Measurements from ENCODE around the gene FANCC.

Gene FANCC

DNA sequence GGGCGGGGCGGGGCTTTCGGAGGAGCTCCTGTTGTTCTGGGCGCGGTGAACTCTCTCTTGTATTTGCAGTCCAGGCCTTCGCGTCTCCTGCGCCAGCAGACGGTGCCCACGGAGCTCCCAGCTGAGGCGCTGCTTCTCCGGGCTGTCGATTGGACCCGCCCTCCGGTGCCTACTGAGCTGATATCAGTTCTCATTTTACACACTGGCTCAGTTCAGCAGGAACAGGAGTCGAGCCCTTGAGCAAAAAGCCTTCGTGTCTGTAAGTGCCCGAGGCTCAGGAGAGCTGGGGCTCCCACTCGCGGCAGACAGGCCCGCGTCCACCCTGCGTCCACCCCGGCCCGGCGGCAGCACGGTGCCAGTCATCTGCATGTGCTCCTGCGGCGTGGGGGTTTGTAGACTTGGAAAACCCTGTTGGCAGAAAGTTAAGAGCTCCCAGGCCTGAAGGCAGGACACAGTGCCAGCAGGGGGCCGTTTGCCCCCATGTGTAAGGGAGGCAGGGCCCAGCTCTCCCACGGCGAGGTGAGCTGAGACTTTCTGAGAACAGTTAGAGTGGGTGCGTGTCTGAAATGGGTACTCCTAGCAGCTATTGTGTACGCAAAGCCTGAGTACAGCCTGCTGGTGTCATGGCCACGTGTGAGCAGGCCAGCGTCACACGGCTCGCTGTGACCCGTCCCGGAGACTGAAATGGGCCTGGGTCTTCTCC, 231.5 kb downstream of the FANCC start:
- DNase-seq (ENCODE audit: low spot score) = no peak

DNA sequence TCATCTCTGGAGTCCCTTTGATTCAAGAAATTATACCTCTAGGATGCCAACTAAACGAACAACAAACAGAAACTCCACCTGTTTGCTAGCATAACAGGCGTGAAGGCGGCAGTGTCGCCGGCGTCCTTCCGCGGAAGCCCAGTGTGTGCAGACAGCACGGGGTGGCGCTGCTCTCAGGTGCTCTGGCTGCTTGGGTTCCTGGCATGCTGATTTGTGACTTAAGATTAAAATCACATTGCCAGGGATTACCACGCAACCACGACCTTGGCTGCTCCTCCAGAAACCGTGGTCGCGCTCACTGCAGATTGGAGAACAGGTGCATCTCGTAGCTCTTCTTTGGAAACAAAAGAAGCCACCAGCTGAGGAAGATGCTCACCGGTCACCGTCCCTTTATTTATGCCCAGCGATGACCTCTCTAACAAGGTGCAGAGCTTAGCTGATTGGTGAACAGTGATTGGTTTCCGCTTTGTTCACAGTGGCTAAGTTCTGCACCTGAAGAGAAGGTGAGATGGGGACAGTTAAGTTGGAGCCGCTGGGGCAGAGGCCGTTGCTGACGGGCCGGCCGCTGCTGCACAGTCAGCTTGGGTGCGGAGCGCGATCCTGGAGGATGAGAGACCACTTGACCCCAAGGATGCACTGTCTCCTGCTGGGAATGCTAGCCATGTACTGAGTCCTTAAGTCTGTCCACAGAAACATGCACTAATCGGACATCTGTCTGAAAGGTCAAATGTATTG, 232.3 kb downstream of the FANCC start:
- no peak for DNase-seq (ENCODE audit: low spot score)

DNA sequence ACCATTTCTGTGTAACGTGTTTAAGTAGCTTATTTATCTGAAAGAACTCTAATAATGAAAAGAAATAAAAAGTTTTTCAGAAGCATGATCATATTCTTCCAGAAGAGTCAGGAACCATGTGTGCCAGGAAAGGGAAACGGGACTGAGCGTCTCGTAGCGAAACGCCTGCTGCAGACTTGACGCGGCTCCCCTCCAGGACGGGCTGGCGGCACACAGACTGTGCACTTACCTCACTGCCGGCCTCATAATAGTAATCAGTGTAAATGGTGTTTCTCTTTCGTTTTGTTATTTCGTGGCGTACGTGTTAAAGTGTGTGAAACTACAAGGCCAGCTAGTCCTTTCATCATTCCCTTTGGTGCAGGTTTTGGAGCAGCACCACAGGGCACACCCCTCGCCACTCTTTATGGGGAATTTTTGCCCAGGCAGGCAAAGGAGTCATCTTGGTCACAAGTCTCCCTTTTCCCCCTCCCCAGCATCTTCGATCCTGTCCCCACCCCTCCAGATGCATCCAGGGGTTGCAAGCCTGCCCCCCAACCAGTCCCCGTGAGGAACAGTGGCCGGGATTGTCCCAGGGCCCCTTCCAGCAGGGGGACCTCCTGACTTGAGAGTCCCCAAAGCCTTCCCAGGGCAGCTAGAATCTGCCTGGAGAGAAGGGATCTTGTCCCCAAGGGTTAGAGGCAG, 233.1 kb downstream of the FANCC start:
- no peak for DNase-seq (ENCODE audit: low spot score)

DNA sequence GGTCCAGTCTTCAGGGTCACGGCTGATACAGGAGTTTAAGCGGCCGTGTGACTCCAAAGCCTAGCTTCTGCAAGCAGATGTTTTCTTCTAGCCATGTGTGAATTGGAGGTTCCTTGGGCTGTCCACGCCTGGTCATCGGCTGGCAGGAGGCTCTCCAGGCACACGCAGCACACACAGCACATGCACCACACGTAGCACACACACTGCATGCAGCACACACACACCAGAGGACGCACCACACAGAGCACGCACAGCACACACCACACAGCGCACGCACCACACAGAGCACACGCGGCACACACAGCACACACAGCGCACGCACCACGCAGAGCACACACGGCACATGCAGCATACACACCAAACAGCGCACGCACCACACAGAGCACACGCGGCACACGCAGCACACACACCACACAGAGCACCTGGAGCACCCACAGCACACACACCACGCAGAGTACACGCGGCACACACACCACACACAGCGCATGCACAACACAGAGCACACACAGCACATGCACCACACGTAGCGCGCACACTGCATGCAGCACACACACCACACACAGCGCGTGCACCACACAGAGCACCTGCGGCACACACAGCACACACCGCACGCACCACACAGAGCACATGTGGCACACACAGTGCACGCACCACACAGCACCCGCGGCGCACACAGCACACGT, 234.3 kb downstream of the FANCC start:
- DNase-seq (ENCODE audit: low spot score) = no peak

DNA sequence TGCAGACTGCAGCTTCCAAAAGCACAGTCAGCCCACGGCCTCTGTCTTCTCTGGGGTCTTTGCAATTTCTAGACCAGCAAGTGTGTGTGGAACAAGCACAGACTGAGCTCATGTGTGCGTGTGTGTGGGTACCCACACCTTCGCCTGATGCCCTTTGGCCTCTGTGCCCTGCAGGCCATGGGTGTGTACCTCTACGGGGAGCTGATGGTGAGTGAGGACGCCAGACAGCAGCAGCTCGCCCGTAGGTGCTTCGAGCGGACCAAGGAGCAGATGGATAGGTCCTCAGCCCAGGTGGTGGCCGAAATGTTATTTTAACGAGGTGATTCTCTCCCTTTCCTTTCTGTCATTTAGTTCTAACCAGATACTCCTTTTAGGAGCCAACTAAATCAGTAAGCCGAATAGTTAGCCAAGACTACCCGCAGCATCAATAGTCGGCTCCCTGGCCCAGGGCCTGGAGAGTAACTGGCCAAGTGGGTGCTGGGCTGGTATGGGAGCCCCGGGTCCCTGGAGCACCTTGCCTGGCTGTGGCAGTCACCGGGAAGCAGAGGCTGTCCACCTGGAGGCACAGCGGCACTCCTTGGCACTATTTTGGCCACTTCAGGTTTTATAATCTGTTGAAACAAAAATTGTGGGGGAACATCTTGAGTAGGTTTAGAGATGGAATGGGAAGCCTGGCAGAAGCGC, 235.0 kb downstream of the FANCC start:
- no peak for DNase-seq (ENCODE audit: low spot score)

DNA sequence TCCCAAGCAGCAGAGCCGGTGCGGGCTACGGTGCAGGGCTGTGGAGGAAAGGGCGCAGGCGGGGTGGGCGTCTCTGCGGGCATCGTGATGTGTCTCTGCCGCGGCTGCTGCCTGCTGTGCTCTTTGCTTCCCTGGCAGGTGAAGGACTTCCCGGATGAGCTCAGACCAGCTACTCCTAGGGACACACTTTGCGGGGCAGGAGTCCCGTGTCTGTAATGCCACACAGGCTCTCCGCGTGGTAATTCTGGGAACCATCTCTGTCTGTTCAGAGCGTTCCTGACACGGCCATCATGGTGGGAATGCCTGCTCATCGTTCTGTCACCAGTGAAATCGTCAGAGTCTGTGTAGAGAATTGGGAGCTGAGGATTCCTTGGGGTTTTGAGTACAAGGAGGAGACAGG, 235.5 kb downstream of the FANCC start:
- no peak for DNase-seq (ENCODE audit: low spot score)

DNA sequence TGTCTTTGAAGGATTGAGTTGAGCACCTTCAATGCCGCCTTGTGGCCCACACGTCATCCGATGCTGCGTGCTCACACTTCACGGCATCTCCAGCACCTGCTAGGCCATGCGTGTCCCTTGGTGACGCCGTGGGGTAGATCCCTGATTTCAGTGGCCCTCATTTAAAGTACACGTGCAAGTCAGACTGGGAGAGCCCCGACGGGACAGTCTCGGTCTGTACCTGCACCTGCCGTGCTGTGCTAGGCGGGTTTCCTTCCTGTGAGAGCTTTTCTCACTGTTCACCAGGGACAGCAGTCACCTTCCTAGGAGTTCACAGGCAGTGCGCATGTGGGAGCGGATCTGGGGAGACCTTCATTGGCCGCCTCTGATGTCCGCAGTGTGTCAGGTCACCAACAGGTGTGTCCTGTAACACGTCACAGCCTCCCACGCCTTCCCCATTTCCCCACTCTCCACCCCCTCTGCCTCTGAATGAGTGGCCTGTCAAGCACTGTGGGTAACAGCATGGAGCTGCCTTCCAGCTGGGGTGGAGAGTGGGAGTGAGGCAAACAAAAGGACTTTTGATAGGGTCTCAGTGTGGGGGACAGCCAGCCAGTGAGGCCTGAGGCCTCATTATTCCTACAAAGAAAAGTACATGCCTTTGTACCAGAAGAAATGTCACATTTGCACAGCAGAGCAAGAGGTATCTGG, 236.4 kb downstream of the FANCC start:
- no peak for DNase-seq (ENCODE audit: low spot score)

DNA sequence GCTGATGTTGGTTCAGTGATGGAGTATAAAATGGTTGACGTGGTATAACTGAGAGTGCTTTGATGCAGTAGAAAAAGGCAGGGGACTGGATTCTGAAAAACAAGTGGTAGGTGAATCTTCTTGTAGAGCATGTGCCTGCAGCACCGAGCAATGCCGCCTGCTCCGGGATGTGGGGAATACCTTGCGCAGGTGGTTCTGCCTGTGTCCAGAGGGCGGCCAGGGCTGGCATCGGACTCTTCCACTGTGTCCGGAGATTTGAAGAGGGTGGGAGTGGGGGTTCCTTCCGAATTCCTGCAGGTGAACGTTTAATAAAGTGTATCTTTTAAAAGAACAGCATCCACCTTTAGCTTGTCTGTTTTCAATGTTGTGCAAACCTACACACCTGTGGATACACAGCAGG, 238.0 kb downstream of the FANCC start:
- no peak for DNase-seq (ENCODE audit: low spot score)

DNA sequence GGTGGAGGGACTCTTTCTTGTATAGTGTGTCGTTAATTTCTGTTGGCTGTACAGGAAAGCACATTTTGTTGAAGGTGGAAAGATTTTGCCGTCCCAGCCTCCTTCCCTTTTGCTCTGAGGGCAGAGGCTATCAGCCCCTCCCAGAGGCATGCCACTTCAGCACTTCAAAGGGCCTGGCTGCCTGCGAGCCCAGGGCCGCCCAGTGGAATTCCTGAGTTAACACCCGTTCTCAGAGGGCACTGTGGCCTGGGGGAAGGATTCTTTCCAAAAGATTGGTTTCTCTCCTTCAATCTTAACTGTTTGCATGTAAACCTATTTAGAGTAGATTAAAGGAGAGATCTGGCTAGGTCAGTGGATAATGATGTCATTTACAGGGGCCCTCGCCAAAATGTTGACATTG, 238.6 kb downstream of the FANCC start:
- DNase-seq (ENCODE audit: low spot score) = no peak

DNA sequence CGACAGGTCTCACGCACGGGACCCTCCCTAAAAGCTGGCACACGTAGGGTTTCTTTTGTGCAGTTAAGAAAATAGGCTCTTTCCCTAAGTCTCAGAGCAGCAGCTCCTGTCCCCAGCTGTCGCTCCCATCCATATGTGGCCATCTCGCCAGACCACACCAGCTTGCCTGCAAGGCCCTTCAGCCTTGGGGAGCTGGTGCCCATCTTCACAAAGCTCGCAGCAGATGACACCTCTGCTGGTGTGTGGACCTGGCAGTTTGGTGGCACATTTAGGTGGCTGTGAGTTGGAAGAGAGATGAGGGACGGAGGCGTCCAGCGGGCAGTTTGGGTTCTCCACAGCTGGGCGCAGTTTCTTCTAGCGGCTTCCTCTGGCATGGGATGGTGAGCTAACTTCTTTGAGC, 239.0 kb downstream of the FANCC start:
- no peak for DNase-seq (ENCODE audit: low spot score)

DNA sequence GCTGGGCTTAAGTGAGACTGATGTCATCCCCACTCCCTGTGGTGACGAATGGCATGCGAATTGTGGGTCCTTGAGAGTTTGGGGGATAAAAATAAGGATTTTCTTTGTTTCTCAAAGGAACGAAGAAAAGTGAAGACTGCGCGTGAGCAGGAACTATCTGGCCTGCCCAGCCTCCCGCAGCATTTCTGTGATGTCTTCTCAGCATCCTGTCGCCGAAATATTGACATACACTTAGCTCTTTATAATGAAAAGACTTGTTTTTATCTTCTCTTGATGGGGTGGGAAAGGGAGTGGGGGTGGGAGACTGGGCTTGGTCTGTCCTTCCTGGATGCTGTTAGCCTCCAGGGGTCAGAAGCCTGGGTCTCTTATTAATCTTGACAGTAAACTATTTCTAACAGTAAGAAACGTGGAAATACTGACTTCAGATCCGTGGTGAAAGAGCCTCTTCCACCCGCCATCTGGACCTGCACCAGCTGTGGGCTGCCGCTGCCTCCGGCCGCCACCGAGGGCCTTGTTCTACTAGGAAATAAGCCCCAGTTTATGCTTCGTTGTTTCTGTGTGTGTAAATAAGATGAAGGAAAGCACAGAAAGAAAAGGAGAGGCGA, 239.6 kb downstream of the FANCC start:
- DNase-seq (ENCODE audit: low spot score) = no peak

DNA sequence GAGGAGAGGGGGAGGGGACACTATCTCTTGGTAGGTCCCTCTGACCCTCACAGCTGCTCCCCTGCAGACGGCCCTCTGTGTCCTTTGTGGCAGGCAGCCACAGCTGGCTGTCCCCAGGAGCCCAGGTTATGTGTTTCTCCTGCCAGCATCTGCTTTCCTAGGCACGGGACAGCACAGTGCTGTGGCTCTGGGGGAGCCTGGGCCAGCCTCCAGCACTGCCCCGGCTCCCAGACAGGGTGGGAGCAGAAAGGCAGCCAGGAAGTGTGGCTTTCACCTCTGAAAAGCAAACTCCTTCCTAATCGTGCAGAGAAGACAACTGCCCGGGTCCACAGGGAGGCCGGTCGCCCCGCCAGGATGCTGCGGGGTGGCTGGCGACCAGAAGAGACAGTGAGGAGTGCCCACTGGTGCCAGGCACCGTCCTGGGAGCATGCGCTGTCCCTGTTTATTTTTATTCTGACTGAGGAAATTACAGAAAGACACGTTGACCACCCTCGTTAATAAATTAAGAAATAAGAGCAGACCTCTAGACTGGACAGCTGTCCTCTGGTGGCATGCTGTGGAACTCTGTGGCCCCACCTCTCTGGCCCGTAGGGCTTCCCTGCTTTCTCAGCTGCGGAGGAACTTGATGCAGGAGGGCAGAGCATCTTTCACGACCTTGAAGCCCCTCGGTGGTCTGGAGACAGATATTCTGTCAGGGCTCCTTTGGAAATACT, 240.3 kb downstream of the FANCC start:
- DNase-seq (ENCODE audit: low spot score) = no peak

DNA sequence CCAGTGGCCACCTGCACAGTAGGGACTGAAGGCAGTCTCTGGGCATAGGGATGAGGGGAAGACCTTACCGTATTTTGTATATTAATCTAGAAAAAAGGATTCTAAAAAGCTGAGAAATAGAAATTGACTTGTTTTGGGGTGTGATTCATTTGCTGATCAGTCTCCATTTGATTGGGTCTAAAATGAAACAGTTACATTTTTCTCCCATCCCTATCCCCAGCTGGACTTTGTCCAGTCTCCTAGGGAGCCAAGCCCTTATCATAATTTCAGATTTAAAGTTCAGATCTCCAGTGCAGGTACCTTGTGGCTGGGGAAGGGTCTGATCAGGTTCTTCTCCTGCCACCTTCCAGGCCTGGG, 240.8 kb downstream of the FANCC start:
- no peak for DNase-seq (ENCODE audit: low spot score)

DNA sequence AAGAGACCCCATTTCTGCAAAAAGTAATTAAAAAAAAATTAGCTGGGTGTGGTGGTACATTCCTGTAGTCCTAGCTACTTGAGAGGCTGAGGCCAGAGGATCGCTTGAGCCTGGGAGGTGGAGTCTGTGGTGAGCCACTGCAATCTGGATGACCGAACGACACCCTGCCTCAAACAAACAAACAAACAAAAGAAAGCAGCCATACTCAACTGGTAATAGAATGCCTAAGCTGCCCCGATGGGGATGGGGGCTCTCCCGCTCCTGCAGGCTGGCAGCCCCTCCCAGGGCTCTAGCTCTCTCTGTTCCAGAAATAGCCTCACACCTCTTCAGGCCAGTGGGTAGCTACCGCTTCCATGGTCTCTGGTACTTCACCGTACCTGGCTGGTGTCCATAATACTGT, 241.8 kb downstream of the FANCC start:
- no peak for DNase-seq (ENCODE audit: low spot score)

DNA sequence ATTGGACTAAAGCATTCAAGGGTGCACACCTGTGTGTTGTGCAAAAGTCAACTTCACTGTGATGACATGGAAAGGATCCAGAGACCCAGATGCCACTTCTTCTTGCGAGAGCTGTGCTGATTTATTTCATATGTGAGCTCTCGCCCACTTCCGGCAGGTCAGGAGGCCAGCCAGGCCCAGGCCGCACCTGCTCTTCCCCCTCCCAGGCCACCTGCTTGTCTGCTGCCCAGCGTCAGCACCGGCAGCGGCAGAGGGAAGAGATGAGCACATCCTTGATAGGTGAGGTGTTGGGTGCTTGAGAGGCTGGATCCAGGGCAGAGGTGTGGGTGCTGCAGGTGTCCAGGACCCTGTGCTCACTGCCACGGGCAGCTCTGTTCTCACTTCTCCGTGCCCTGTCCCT, 242.9 kb downstream of the FANCC start:
- DNase-seq (ENCODE audit: low spot score) = no peak

DNA sequence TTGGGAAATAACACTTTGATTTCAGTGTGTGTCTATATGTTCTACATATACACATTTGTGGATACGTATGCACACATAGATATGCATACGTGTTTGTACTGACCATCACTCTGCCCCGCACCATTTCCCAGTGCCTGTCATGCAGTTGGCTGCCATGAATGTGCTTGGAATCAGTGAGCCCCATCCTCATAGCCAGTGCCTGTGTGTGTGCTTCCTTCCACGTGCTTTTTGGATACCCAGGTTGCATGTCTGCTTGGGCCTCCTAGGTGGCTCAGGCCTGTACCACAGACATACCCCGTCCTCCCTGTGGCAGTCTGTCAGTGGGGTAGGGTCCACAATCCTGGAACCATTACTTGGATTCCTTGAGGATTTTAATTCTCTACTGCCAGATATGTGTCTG, 243.6 kb downstream of the FANCC start:
- DNase-seq (ENCODE audit: low spot score) = no peak

DNA sequence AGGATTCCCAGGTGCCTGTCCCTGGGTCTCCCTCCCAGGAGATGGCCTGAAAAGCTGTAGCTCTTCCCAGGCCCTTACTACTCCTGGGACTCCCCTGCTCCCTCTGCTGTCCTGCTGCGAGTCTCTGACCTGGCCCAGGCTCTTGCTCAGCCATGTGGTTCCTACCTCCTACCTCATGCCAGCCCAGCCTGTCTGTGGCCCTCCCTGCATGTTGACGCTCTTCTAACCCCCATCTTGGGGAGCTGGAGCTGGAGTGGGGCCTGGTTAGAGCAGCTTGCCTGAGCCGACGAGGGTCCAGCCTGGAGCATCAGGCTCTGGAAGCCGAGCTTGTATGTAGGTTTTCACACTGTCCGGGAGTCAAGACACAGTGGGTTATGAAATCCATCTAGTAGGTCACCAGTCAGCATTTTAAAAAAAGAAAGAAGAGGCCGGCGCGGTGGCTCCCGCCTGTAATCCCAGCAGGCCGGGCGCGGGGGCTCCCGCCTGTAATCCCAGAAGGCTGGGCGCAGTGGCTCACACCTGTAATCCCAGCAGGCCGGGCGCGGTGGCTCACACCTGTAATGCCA, 244.4 kb downstream of the FANCC start:
- DNase-seq (ENCODE audit: low spot score) = no peak

DNA sequence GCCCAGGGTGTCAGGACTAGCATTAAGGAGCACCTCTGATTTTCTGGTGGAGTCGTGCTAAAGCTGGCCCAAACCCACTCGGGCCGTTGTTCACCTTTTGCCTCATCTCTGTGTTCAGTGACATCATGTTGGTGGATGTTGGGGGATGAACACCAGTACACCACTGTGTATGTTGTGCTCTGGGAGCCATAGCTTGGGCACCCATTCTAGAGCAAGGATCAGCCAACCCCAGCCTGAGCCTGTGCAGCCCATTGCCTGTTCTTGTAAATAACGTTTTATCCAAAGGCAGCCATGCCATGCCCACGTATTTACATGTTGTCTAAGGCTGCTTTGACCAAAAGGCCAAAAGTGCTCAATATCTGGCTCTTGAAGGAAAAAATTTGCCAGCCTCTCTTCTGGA, 245.6 kb downstream of the FANCC start:
- DNase-seq (ENCODE audit: low spot score) = no peak

DNA sequence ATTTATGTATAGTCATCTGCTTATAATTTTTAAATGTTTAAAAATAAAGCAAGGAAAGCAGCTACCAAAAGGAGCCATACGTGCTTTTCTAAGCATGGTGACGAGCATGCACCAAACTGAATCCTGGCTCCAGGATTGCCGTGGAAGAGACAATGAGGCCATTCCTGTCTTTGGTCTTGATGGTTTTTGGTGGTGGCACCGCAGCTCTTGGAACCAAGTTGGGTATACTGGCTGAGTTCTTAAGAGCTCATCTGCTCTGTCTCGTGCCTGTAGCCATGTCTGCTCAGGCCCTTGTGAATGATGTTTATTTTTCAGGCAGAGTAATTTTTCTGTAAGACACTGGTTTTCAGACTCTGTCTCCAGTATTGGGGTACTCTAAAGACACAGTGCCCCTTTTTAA, 246.1 kb downstream of the FANCC start:
- no peak for DNase-seq (ENCODE audit: low spot score)

DNA sequence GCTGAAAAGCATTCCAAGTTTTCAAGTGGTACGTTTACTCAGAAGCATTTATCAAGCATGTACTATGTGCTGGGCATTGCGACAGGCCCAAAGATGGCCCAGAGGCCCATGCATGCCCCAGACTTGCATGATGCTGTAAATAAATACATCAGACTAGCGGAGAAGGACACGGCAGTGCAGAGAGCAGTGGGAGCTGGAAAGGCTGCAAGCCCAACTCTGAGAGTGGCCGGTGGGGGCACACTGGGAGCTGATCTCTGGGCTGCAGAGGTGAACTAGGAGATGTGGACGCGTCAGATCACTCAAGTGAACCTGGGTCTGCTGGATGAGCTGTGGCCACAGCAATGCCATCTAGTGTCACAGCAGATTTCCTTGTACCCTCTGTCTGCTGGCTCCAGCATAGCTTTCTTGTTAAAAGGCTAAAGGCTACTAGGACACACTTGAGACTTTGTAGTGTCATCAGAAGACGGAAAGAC, 246.9 kb downstream of the FANCC start:
- no peak for DNase-seq (ENCODE audit: low spot score)
